Measurements from ENCODE around the gene DUSP22. TPM values are rescaled to one million over a fixed set of nuclear protein-coding genes. Genes with fewer than 3 reads are reported as not detected.

The DUSP22 gene
- total and polyA plus RNA-seq, 2 donors (not counting 1 experiment from before 2014, with no cell fraction given) = 117 to 133 TPM

DNA sequence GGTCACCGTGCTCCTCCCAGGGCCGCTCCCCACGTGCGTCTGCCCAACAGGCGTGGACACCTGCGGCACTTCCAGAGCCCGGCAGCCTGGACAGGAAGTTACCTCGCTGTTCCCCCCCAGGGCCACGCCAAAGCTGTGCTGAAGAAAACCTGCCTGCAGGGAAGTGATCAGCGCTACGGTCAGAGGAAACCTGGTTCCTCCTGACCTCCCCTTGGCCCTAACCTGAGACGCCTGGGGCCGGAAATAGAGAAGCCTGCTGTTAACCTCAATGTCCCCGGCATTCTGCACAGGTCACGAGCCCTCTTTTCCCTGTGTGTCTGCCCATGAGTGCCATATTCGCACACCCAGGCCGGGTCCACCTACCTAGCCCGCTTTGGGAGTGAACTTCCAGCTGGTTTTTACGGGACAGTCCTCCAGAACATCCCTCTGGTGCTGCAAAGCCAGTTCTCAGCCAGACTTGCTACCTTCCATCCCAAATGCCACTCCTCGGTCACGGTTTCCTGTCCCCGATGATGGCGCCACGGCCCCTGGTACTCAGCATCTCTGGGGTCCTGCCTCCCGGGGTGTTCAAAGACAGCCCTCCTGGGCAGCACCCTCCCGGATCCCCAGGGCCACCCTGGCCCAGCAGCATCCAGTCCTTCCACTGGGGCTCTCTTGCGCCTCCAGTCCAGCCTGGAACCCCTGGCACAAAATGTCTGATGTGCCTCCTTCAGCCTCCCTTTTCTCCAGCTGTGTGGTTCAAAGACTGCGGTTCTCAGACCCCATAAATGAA, 87.3 kb downstream of the DUSP22 start:
- ChIA-PET POLR2A (interaction anchor here (1.1 kb wide), 1 partner anchor 24 kb away, joined by 6 read pairs; no protein-coding TSS in a partner anchor), CTCF (interaction anchor here (1.2 kb wide), 1 partner anchor 10 kb away, joined by 3 read pairs; no protein-coding TSS in a partner anchor)
- DNase-seq (peak; percentile 57), ATAC-seq (ENCODE audit: low read depth) (peak; percentile 37)
- Mint-ChIP-seq H3K9me3 (ENCODE audit: insufficient read depth) (no peaks in the 10 kb centered on the region), H3K4me1 (peaks cover 42% of the 10 kb centered on the region), H3K4me3 (peak overlapping the region; percentile 26), H3K27me3 (no peaks in the 10 kb centered on the region), H3K27ac (peak overlapping the region; percentile 56)
- no peak for TF ChIP-seq CTCF (IDR thresholded peaks at IDR 0.05)
- no peak for TF ChIP-seq EZH2 (IDR thresholded peaks at IDR 0.05; ENCODE audit: borderline replicate concordance, insufficient read depth, low read depth, low read length, poor library complexity, severe bottlenecking)
- Histone ChIP-seq H3K4me3 (ENCODE audit: control extremely low read depth in 1 of 5, extremely low read depth in 1 of 5, insufficient read depth in 1 of 5, low read depth in 2 of 5, low read length in 4 of 5) (no peak overlapping the region), H2AFZ (ENCODE audit: insufficient read depth, low read depth, low read length, poor library complexity, severe bottlenecking) (no peak overlapping the region), H3K36me3 (replicated peaks in 1 of 2; ENCODE audit: control extremely low read depth in 1 of 2, control insufficient read depth in 1 of 2, extremely low read depth in 1 of 2, insufficient read depth in 2 of 2, low read length in 1 of 2) (no peaks in the 10 kb centered on the region), H3K4me2 (replicated peaks; ENCODE audit: low read depth, low read length, poor library complexity, severe bottlenecking) (peak overlapping the region; percentile 40), H3K4me1 (ENCODE audit: control insufficient read depth in 2 of 2, insufficient read depth in 2 of 2, low read length in 2 of 2) (peaks cover 44 to 46% of the 10 kb centered on the region in 2 donors), H3K9me3 (ENCODE audit: control extremely low read depth in 1 of 3, control insufficient read depth in 2 of 3, insufficient read depth in 1 of 3, low read length in 2 of 3) (peaks cover 0 to 34% (median 0%) of the 10 kb centered on the region in 3 donors), H3K27me3 (replicated peaks in 1 of 4; ENCODE audit: control extremely low read depth in 1 of 4, control insufficient read depth in 3 of 4, insufficient read depth in 4 of 4, low read length in 3 of 4) (no peaks in the 10 kb centered on the region), H3K79me2 (ENCODE audit: control insufficient read depth, insufficient read depth, low read length) (no peaks in the 10 kb centered on the region), H3K9ac (ENCODE audit: low read length) (no peak overlapping the region), H4K20me1 (ENCODE audit: control insufficient read depth, insufficient read depth, low read length, poor library complexity, severe bottlenecking) (no peaks in the 10 kb centered on the region), H3K27ac (ENCODE audit: low read length in 2 of 2) (no peak overlapping the region)
- WGBS (ENCODE audit: insufficient coverage) = 69% methylated on average over 28 of the region's 28 CpGs
- intact Hi-C loops (cut with micrococcal nuclease) = loop anchor here (5.0 kb wide), 2 partner anchors 42 to 152 kb away; no protein-coding TSS in a partner anchor
